ENCODE data around the gene RLN1.

GRCh38 chr9:5384436-5384835 is 44.8 kb upstream of the RLN1 start:
- no peak for TF ChIP-seq CTCF (conservative IDR thresholded peaks at IDR 0.05 in 1 of 2, IDR thresholded peaks at IDR 0.05 in 1 of 2; ENCODE audit: low read depth in 1 of 2, low read length in 2 of 2)
- no peak for TF ChIP-seq EZH2 (IDR thresholded peaks at IDR 0.05; ENCODE audit: low read length, missing control alignments)
